NCI-H748 (cell line): ENCODE measurements around the gene CCL15.
"Not testable (repeated sequence)": the region's sequence is repeated elsewhere in the genome, so short reads cannot be mapped to it uniquely, and the experiment has no call there.

Source experiments
- DNase-seq: peaks from one replicate; lab custom pipeline; 2025; ENCODE audit not compliant: unreplicated experiment; lab: John Stamatoyannopoulos, UW

CCL15 gene

DNA sequence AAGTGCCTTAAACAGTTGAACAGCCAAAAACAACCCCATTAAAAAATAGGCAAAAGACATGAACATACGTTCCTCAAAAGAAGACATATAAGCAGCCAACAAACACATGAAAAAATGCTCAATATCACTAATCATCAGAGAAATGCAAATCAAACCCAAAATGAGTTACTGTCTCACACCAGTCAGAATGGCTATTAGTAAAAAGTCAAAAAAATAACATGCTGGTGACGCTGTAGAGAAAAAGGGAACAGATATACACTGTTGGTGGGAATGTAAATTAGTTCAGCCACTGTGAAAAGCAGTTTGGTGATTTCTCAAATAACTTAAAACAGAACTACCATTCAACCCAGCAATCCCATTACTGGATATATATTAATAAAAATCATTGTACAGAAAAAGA lies 6.0 kb downstream of the CCL15 start:
- DNase-seq, result not testable (repeated sequence)

DNA sequence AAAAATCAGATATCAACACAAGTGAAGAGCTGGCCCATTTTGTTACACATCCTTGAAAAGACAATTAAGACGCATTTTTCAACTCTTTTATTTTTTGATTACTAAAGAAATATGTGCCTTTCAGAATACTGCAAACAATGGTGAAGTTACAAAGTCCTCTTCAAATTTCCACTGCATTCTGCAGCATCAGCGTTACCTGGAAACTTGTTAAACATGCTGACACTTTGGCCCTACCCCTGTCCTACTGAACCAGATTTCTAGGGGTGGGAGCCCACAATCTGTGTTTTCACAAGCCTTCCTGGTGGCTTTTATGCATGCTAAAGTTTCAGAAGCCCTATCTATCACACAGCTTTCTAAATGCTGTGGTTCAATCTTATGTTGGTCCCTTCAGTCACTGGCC lies 10.3 kb downstream of the CCL15 start:
- DNase-seq, result no peak

DNA sequence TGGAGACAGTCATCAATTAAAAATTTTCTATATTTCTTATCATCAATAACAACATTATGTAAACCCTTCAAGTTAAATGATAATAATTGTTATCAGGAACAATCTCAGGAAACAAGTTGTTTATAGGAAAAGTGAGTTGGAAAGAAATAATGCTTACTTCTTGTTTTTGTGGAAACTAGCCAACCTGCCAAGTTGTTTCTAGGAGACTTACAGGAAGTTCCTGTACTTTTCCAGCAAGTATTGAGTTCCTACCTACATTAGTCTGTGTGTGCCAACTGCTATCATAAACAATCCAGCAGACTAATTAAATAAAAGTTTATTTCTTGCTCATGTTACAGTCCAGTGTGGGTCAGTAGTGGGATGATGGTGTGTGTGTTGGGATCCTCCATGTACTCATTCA lies 13.2 kb downstream of the CCL15 start:
- no peak for DNase-seq

DNA sequence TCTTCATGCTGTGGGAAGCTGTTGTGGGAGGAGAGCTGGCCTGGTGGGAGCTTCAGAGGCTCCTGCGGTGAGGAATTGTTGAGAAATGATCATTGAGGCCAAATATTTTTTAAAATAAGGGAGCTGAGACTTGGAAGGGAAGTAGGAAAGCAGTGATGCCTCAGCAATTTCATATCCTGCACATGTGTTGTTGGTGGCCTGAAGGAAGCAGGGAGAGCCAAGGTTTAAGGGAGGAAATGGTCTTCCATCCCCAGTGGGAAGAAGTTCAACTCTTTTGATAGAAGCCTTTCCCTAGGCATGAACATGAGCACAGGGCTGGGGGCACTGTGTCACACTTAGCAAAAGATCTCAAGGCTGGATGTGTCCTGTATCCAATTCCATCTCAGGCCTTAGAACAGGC lies 14.7 kb downstream of the CCL15 start, which contains the start of gene CCL14:
CCL14 (minus strand) TSS at position 87 of the 400 bp plus-strand sequence; CDS start at position 7, 80 bp downstream.
- no peak for DNase-seq

DNA sequence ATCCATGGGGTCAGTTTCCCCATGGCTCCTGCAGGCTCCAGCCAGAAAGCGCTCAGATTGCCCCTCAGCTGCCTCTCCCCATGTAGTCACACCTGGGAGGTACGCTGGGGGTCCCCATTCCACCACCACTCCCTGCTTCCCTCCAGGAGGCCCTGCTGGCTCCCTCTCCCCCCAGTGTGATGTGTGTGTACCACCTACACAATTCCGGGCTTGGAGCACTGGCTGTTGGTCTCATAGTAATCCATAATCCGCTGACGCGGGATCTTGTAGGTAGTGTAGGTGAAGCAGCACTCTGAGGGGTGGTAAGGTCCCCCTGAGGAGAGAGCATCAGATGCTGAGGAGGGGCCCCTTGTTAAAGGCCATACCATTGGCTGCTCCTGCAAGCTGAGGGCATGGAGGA lies 17.2 kb downstream of the CCL15 start:
- DNase-seq, result no peak

DNA sequence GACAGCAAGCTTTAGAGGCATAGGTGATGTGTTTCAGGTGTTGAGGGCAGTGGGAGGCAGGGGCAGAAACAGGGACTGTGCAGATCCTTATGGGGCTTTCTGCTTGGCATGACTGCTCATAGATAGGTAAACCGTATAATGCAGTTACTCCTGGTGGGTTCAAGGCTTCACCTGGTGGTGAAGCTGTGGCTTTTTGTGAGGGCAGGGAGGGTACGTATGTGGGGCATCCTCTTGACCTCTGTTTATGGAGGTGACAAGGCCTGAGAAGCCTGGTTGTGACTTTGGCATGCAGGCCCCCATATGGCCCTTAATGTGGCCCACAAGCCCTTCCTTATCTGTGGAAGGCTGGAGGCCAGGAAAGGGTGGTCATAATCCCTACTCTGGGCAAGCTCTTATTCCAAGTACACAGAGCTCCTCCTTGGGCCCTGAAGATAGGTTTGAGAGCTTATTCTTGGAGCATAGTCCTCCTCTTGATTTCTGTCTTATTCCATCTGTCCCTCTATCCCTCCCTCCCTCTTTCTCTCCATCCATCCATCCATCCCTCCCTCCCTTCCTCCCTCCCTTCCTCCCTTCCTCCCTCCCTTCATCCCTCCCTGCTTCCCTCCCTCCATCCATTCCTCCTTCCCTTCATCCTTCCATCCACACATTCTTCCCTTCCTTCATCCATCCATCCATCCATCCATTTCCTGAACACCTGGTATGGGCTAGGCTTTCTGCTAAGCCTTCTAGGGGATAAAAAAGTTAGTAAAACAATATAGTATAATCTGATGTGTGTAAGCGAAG lies 18.8 kb downstream of the CCL15 start:
- DNase-seq, result no peak

DNA sequence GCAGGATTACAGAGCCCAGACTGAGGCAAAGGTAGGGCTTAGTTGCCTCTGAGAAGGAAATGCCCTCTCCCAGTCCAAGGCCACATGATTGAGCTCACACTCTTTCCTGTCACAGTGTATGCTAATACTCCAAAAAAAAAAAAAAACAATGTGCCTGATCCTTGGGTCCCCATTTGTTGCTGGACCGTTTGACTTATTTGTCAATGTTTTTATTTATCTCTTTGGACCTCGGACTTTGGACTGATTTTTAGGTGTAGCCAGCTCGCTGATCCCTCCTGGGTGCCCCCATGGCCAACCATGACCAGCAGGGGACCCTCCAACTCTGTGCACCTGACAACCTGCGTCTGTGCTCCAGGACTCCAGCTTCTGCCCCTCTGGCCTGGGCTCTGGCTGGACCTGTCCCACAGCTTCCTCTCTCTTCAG lies 19.4 kb downstream of the CCL15 start:
- no peak for DNase-seq

DNA sequence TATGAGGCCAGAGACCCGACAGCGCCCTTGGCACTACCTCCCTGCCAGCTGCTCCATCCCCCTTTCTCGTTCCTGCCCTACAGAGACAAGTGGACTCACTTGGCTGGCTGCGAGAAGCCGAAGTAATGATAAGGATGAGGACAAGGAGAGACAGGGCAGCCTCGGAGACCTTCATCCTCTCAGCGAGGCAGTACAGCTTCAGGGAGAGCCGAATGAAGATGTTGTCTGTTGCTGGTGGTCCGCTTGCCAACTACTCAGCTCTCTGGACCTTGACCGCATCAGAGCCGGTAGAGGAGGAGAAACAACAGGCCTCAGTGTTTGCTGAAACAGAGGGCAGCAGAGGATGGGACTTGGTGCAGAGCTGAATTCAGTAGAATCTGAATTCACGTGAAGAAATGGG lies 20.1 kb downstream of the CCL15 start, which contains the start of gene CCL16:
CCL16 (minus strand) TSS at position 252 of the 400 bp plus-strand sequence; CDS start at position 175, 77 bp downstream.
- DNase-seq, result no peak

DNA sequence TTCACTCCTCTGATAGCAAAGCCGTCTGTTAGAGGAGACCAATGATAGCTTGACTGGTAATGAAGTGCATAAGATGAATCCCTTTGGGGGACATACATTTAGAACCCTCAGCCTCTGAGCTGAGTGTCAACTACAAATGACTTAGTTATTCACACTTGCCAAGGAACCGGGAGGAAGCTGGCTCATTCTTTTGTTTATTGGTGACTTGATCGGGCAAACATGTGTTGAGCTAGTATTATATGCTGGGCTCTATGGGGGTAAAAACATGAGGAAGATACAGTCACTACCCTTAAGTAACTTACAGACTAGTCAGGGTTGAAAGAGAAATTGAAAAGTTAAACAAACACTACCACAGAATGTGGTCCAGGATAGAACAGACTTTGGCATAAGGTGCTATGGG lies 23.0 kb downstream of the CCL15 start:
- DNase-seq, result no peak

DNA sequence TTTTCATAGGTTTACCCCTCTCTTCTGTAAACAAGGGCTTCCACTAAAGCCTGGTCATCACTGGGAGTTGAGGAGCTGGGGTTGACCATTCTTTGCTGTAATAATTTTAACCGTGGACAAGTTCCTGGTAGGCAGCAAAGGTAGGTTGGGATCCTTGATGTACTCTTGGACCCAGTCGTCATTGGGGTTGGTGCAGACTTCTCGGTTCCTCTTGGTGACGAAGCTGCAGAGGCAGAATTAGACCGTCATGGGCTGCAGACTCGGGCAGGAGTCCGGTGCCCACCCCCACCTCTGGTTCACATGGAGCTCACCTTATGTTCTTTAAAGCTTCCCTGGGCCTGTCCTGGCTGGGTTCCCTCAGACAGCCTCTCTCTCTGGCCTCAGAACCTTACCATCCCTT lies 23.8 kb downstream of the CCL15 start:
- no peak for DNase-seq

DNA sequence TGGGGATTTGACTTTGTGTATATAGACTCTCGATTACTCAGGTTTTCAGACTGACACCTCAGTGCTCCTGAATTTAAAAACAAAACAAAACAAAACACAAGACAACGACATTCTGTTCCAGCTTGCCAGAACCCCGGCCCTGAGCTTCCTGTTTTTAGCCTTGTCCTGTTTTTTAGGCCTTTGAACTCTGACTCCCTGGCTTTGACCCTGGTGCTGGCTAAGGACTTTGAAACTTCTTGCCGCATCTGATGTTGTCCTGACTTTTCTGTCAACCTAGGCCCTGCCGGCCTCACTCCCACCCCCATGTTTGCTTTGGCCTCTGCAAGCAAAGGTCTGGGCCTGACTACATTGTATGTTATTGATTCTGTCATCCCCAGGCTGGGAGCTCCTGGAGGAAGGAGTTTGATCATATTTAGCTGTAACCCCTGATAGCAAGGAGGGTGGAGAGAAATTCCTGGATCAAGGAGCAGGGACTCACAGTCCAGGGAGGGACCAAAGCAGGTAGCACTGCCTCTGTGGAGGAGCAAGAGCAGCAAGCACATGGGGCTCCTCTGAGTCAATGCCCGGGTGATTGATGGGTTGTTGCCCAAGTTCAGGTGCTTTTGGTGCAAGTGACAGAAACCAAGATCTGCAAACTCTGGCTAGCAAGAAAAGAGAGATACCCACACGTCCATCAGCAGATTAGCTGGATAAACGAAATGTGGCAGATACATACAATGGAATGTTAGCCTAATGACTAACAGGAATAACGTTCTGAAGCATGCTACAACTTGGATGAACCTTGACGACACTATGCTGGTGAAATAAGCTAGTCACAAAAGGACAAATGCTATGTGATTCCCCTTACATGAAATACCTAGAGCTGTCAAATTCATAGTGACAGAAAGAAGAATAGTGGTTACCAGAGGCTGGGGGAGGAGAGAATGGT lies 27.8 kb downstream of the CCL15 start:
- DNase-seq, result no peak

DNA sequence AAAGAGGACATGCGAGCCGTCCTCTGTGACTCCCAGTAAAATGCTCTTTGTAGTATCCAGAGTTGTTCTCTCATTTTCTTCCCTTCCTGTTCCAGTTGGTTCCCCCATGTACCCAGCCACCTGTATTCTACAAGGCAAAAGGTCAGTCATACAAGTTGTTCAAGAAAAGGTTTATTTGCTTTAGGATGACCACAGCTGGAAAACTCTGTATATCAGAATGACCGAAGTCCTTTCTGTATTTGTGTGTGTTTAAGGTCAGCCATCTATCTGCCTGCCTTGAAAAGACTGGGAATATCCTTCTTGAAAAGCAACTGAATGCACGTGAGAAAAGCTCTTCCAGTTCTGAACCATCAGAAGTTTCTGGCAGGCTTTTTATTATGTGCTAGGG lies 28.4 kb downstream of the CCL15 start:
- no peak for DNase-seq

DNA sequence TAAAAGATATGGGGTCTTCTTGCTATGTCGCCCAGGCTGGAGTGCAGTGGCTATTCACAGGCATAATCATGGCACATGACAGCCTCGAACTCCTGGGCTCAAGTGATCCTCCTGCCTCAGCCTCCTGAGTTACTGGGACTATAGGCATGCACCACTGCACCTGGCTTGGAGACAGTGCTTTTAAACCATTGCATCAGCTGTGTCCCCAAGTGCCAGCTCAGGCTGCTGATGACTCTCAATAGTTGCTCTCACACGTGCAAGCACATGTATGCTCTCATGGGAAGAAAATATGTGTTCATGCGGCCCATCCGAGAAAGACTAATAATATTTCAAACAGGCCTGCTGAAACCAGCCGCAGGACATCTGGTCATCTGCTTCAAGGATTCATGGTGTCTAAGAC lies 28.8 kb downstream of the CCL15 start:
- no peak for DNase-seq

DNA sequence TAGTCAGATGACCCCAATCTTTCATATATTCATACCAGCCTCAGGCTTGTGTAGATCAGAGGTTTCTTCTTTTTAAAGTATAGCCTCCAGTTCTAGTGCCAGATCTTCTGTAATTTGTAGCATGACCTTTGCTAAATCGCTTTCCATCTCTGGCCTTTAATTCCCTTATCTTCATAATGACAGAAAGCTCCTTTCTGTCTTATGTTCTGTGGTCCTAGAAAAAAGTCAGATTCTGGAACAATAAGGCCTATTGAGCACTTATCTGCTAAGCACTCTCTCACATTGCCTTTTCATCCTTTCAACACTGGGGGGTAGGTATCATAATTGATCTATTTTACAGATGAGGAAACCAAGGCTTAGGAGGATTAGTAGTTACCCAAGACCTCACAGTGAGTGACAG lies 29.3 kb downstream of the CCL15 start:
- no peak for DNase-seq

DNA sequence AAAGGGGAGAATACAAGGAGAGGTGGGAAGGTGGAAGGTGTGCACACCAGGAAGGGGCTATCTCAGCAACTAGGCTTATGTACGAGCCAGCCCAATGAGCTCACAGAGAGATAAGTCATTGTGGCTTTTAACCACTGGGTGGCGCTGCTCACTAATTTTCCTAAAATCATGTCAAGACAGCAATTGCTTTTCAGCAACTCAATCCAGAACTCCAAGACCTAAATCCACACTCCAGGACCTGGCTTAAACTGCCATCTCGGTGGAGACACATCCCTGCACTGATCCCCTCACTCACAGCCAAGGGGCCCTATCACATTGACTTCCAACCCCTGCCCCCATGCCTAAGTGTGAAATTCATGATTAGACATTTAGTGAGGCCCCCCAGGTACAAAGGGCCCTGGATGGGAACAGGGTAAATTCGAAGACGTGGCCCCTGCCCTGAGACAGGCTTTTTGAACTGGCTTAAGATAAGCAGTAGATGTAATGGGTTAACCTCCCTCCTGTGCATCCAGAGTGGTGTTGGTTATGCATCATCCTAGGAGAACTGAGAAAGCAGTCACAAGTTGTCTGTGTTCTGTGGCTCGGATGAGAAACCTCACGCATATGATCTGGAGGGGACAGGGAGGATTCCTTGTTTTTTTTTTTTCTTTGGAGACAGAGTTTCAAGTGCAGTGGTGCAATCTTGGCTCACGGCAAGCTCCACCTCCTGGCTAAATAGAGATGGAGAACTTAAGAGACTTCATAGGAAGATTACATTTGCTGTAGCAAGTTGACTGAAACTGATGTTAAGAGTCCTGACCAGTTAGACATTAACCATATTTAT lies 31.6 kb downstream of the CCL15 start:
- peak; percentile 71 for DNase-seq

DNA sequence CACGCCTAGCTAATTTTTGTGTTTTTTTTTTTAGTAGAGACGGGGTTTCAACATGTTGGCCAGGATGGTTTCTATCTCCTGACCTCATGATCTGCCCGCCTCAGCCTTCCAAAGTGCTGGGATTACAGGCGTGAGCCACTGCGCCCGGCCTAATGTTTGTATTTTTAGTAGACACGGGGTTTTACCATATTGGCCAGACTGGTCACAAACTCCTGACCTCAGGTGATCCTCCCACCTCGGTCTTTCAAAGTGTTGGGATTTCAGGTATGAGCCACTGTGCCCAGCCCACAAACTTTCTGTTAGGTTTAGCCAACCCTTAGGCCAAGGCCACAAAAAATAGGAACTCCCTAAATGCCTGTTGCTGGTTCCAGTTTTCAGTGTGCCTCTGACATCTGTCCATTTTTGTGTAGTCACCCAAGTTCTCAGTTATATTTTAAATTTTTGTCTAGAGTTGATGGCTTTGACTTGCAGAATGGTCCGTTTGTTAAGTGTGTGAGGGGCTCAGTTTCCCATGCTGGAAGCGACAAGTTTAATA lies 32.8 kb downstream of the CCL15 start:
- DNase-seq, result no peak

DNA sequence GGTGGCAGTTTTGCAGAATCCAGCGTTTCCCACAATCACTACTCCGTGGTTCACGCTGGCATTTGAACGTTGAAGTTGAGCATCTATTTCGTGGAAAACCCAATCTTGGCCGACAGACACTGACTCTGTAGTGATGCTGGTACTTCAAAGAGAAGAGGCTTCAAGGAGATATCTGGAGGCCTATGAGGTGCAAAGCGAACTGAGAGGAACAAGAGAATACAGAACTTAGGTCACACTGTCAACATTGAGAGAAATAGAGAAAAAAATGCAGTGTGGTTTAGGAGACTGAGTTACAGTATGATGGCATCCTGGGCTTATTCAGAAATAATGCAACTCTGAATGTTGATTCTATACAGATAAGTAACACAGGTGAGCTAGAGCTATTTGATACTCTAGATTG lies 36.1 kb downstream of the CCL15 start:
- no peak for DNase-seq

DNA sequence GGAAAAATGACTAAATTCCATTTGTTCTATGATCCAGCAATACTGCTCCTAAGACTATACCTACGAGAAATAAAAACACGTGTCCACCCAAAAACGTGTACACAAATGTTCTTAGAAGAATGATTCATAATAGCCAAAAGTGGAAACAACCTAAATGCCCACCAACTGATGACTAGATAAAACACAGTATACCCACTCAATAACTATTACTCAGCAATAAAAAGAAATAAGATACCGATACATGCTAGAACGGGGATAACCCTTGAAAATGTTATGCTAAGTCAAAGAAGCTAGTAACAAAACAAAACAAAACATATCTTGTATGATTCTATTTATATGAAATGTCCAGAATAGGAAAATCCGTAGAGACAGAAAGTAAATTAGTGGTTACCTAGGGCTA lies 37.7 kb downstream of the CCL15 start:
- DNase-seq, result no peak

DNA sequence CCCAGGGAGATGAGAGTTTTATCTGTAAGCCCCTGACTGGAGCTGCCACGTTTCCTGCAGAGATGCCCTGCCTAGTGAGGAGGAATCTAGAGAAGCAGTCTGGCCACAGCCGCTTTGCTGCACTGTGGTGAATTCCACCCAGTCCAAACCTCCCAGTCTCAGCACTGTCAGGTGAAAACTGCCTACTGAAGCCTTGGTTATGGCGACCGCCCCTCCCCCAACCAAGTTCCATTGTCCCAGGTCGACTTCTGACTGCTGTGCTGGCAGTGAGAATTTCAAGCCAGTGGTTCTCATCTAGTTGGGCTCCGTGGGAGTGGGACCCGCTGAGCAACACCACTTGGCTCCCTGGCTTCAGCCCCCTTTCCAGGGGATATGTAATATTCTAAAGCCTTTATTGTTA lies 47.6 kb downstream of the CCL15 start:
- no peak for DNase-seq

DNA sequence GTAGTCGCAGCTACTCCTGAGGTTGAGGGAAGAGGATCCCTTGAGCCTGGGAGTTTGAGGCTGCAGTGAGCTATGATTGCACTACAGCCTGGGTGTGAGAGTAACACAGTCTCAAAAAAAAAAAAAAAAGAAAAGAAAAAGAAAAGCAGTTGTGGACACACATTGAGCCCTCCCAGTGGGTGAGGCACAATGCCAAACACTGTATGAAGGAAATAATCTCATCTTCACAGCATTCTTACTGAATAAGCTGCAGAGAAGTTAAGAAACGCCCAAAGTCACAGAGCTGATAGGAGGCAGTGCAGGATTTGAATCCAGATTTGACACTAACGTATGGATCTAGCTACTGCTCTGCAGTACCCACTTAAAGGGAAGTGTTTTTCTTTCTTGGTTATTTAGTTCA lies 52.0 kb downstream of the CCL15 start:
- DNase-seq, result no peak

DNA sequence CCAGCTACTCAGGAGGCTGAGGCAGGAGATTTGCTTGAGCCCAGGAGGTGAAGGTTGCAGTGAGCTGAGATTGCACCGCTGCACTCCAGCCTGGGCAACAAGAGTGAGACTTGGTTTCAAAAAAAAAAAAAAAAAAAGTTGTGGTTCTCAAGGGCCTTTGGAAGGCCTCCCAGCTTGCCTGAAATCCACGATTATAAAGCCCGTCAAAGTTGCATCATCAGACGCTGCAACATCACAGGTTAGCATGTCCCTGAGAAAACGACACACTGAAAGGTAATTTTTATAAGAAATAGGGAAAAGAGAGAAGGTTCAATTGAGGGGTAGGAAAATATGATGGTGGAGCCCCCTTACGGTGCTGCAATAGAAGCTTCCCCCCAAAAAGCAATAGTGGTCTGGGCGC lies 53.3 kb downstream of the CCL15 start:
- no peak for DNase-seq
